ENCODE data around the gene MKRN2.
"Not testable (repeated sequence)": the region's sequence is repeated elsewhere in the genome, so short reads cannot be mapped to it uniquely, and the experiment has no call there.

MKRN2 gene

DNA sequence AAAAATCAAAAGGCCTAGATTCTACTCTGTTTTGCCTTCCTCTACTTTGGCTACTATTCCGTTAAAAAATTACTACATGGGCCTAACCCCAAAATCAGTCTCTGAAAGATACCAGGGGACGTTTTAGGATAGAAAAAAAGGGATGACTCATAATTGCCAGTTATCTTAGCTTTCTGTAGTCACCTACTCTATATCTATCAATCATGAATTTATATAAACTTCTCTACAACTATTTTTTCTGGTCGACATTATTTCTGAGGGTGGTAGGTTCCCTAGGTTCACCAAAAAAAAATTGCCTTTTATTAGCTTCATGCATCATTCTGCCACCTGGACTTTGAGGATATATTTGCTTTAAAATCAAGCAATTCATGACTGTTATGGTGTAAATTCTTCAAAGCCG lies 70.5 kb downstream of the MKRN2 start:
- no peak for DNase-seq (ENCODE audit: low spot score)
- no peak for FAIRE-seq

GRCh38 chr3:12628813-12629212 lies 71.9 kb downstream of the MKRN2 start:
- FAIRE-seq, result no peak
- no peak for DNase-seq (ENCODE audit: low spot score)

DNA sequence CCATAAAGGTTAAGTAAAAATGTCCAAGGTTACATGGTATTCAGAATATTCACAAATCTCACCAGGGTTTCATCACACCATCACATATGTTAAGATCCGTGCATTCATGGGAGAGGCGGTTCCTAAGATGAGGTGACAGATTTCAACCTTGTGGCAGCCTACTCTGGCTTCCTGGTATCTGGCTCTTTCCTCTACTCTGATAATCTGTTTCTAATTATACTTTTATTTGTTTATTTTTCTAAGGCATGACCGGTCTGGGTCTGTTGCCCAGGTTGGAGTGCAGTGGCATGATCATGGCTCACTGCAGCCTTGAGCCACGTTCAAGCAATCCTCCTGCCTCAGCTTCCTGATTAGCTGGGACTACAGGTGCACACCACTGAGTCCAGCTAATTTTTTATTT lies 72.7 kb downstream of the MKRN2 start:
- DNase-seq (ENCODE audit: low spot score) (no peak), FAIRE-seq (no peak)

- no peak for DNase-seq (ENCODE audit: low spot score)
- no peak for FAIRE-seq
Observed at GRCh38 chr3:12630292-12630691, 73.4 kb downstream of the MKRN2 start.

- not testable (repeated sequence) for FAIRE-seq; DNase-seq (ENCODE audit: low spot score)
Observed at GRCh38 chr3:12630843-12631242, 74.0 kb downstream of the MKRN2 start.

DNA sequence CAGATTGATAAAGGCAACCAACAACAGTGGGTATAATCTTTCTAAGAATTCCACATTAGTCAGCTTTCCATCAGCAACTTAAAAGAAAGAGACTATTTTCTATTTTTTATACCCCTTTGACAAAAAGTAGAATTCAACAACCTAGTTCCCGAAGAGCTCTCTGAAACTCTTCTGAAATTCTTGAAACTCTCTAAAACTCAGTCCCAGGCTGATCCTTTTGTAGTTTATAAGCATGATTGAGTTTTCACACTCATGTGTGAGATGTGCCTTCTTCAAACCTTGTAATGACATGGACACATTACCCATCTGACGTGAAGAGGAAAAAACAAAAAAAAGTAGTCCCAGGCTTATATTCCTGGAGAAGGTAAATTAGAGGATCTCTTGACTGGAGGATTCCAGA lies 75.6 kb downstream of the MKRN2 start:
- FAIRE-seq (no peak), DNase-seq (ENCODE audit: low spot score) (no peak)

- FAIRE-seq (no peak), DNase-seq (ENCODE audit: low spot score) (no peak)
Observed at GRCh38 chr3:12633108-12633507, 76.2 kb downstream of the MKRN2 start.
